ENCODE results near the gene GRID1. TPM values are rescaled to one million over a fixed set of nuclear protein-coding genes. Genes with fewer than 3 reads are reported as not detected.

The GRID1 gene
- total and polyA plus RNA-seq, 7 experiments from 2014 or later = not detected

DNA sequence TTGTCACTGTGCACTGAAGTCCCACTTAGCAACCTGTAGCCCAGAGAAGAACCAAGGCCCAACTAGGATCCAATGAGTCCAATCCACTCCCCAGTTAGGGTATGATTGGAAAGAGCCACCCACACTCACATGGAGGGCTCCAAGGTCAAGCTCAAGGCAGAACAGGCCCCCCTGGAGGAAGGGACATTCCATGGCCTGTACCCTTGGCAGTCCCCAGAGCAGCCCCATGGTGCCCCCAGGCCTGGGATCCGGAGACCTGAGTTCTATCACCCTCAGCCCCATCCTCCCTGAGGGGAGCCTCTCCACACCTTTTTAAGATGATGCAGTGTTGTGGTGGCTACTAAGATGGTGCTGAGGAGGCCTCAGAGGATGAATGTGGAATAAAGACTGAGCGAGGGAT lies 231.4 kb downstream of the GRID1 start:
- no peak for ATAC-seq
- H3K9me3 ChIP-seq (ENCODE audit: control insufficient read depth in 2 of 3, low read length in 3 of 3) = no peaks in the 10 kb centered on the region

DNA sequence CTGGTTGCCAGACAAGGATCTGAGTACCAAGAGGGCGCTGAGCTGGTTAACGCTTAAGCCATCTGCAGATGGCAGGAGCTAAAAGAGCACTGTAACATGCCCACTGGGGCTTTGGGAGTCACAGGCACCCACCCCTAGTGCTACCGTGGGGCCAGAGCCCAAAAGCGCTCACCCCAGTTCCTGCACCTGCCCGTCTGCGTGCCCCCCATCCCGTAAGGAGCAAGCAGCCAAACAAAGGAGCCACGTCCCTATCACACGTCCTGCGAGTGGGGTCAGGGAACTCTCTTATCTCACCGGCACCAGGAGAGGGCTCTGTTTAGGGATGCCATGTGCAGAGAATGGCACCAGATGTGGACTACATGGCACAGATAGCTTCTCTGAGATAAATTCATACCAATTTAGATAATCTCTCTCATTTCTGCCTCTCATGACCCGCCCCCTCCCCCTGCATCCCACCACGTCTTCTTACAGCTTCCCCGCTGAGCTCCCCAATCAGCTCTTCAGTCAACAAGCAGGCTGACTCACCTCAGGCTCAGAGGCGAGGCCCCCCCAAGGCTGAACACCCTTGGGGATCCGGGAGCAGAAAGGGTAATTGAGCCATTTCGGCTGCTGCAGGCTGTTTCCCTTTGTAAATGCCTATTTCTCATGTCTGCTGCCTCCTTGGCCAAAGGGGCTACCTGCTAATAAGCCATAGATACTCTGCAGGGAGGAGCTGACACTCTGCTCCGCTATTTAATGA lies 235.7 kb downstream of the GRID1 start:
- H3K4me3 Mint-ChIP-seq = no peak overlapping the region
- H3K4me1 Mint-ChIP-seq = no peaks in the 10 kb centered on the region
- ChIA-PET CTCF (no interaction called here), POLR2A (no interaction called here)
- Histone ChIP-seq H3K36me3 (ENCODE audit: control insufficient read depth in 2 of 3, insufficient read depth in 3 of 3, low read length in 3 of 3) (no peaks in the 10 kb centered on the region), H3K27me3 (ENCODE audit: control insufficient read depth in 2 of 2, insufficient read depth in 2 of 2, low read length in 2 of 2) (no peaks in the 10 kb centered on the region), H3K9me3 (ENCODE audit: control insufficient read depth in 2 of 3, low read length in 3 of 3) (no peaks in the 10 kb centered on the region), H3K4me1 (ENCODE audit: control insufficient read depth in 2 of 2, insufficient read depth in 2 of 2, low read length in 2 of 2) (no peaks in the 10 kb centered on the region), H3K27ac (ENCODE audit: low read depth, low read length) (no peak overlapping the region), H3K4me3 (ENCODE audit: low read length) (no peak overlapping the region)
- intact Hi-C loops (cut with micrococcal nuclease) = loop anchor here in 1 of 2 donors (10.0 kb wide), 1 partner anchor 586 kb away; no protein-coding TSS in a partner anchor
- no peak overlapping the region for H3K27ac Mint-ChIP-seq
- ATAC-seq (no peak), DNase-seq (no peak)
- H3K9me3 Mint-ChIP-seq = peaks cover 0 to 1% (median 0%) of the 10 kb centered on the region in 11 donors
- no peaks in the 10 kb centered on the region for H3K36me3 Mint-ChIP-seq
- H3K27me3 Mint-ChIP-seq = peaks cover 0 to 26% (median 6%) of the 10 kb centered on the region in 5 donors

More for the DNA sequence above, 231.4 kb downstream of the GRID1 start:
- ChIA-PET POLR2A (no interaction called here), CTCF (no interaction called here)
- Mint-ChIP-seq H3K4me1 (no peaks in the 10 kb centered on the region), H3K36me3 (no peaks in the 10 kb centered on the region), H3K27ac (no peak overlapping the region), H3K27me3 (peaks cover 0 to 8% (median 0%) of the 10 kb centered on the region in 5 donors), H3K4me3 (no peak overlapping the region), H3K9me3 (no peaks in the 10 kb centered on the region)
- Histone ChIP-seq H3K4me1 (ENCODE audit: control insufficient read depth in 2 of 2, insufficient read depth in 2 of 2, low read length in 2 of 2) (no peaks in the 10 kb centered on the region), H3K27me3 (ENCODE audit: control insufficient read depth in 2 of 2, insufficient read depth in 2 of 2, low read length in 2 of 2) (no peaks in the 10 kb centered on the region), H3K27ac (ENCODE audit: low read depth, low read length) (no peak overlapping the region), H3K4me3 (ENCODE audit: low read length) (no peak overlapping the region), H3K36me3 (ENCODE audit: control insufficient read depth in 2 of 3, insufficient read depth in 3 of 3, low read length in 3 of 3) (no peaks in the 10 kb centered on the region)
- intact Hi-C loops (cut with micrococcal nuclease) = loop anchor here in 1 of 2 donors (10.0 kb wide), 1 partner anchor 590 kb away; no protein-coding TSS in a partner anchor
- no peak for DNase-seq

DNA sequence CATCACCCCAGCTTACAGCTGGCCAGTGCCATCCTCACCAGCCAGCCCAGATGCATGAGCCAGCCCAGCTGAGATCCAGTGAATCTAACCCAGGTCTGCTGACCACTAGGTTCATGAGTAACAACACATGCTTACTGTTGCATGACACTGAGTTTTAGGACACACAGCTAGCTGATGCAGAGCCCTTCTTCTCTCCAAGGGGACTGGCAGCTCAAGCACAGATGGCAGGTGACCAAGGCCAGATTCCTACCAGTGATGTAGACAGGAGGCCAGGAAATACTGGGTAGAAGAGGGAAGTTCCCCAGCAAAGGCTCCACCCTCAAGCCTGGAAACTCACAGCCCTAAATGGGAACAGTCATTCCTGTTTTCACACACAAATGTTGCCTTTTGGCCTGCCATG lies 236.6 kb downstream of the GRID1 start:
- Mint-ChIP-seq H3K36me3 (no peaks in the 10 kb centered on the region), H3K4me3 (no peak overlapping the region), H3K9me3 (peaks cover 0 to 1% (median 0%) of the 10 kb centered on the region in 11 donors), H3K4me1 (no peaks in the 10 kb centered on the region), H3K27ac (no peak overlapping the region), H3K27me3 (peaks cover 0 to 26% (median 8%) of the 10 kb centered on the region in 5 donors)
- Histone ChIP-seq H3K27ac (ENCODE audit: low read depth, low read length) (no peak overlapping the region), H3K36me3 (ENCODE audit: control insufficient read depth in 2 of 3, insufficient read depth in 3 of 3, low read length in 3 of 3) (no peaks in the 10 kb centered on the region), H3K9me3 (ENCODE audit: control insufficient read depth in 2 of 3, low read length in 3 of 3) (no peaks in the 10 kb centered on the region), H3K4me3 (ENCODE audit: low read length) (no peak overlapping the region), H3K27me3 (ENCODE audit: control insufficient read depth in 2 of 2, insufficient read depth in 2 of 2, low read length in 2 of 2) (no peaks in the 10 kb centered on the region), H3K4me1 (ENCODE audit: control insufficient read depth in 2 of 2, insufficient read depth in 2 of 2, low read length in 2 of 2) (no peaks in the 10 kb centered on the region)
- no peak for DNase-seq
- CTCF ChIA-PET = no interaction called here
- POLR2A ChIA-PET = no interaction called here
- intact Hi-C loops (cut with micrococcal nuclease) = loop anchor here in 1 of 2 donors (10.0 kb wide), 1 partner anchor 585 kb away; no protein-coding TSS in a partner anchor
- no peak for ATAC-seq

DNA sequence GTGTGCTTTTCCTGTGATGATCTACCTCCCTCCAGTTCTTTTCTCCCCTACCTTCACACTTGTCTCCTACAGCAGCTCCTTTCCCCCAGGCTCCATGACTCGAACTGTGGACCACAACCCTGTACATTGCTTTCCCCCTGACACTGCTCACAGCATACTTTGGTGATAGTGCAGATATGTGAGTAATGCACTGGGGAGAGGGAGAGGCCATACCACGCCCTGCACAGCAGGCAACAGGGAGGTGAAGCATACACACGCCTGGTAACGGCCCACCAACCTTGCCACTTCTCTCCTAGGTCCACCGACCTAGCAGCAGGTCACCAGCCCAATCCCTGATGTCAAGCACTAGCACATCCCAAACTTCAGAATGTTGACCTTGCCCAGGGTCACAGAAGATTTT lies 238.2 kb downstream of the GRID1 start:
- Histone ChIP-seq H3K27ac (ENCODE audit: low read depth, low read length) (no peak overlapping the region), H3K36me3 (ENCODE audit: control insufficient read depth in 2 of 3, insufficient read depth in 3 of 3, low read length in 3 of 3) (no peaks in the 10 kb centered on the region), H3K9me3 (ENCODE audit: control insufficient read depth in 2 of 3, low read length in 3 of 3) (no peaks in the 10 kb centered on the region), H3K27me3 (ENCODE audit: control insufficient read depth in 2 of 2, insufficient read depth in 2 of 2, low read length in 2 of 2) (no peaks in the 10 kb centered on the region), H3K4me3 (ENCODE audit: low read length) (no peak overlapping the region), H3K4me1 (ENCODE audit: control insufficient read depth in 2 of 2, insufficient read depth in 2 of 2, low read length in 2 of 2) (no peaks in the 10 kb centered on the region)
- Mint-ChIP-seq H3K9me3 (peaks cover 0 to 4% (median 0%) of the 10 kb centered on the region in 11 donors), H3K36me3 (no peaks in the 10 kb centered on the region), H3K4me3 (no peak overlapping the region), H3K4me1 (no peaks in the 10 kb centered on the region), H3K27me3 (peaks cover 6 to 34% (median 12%) of the 10 kb centered on the region in 5 donors), H3K27ac (no peak overlapping the region)
- DNase-seq (no peak), ATAC-seq (no peak)
- CTCF ChIA-PET = no interaction called here
- POLR2A ChIA-PET = no interaction called here
- intact Hi-C loops (cut with micrococcal nuclease) = no loop called here

DNA sequence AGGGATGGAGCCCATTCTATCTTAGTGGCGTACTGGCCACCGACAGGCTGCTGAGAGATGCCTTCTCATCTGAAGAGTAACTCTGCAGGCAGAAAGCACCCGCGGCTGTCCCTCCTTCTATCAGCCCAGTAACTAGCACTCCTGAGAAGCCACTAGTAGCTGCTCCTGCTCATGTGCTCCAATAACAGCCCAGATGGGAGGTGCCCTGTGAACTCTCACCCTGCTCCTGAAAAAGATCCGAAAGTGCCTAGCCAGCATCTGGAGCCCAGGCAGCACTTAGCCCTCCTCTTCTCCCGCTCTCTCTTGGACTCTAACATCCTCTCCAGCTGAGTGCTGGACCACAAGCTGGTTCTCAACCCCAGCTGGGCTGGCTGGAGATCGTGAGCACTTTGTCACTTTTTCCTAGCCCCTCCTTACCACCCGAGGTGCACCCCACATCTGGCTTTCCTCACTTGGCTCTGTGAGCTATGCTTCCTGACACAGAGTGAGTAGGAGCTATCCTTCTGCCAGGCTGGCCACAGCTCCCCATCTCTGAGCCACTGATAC lies 239.2 kb downstream of the GRID1 start:
- Histone ChIP-seq H3K27me3 (ENCODE audit: control insufficient read depth in 2 of 2, insufficient read depth in 2 of 2, low read length in 2 of 2) (no peaks in the 10 kb centered on the region), H3K36me3 (ENCODE audit: control insufficient read depth in 2 of 3, insufficient read depth in 3 of 3, low read length in 3 of 3) (no peaks in the 10 kb centered on the region), H3K4me1 (ENCODE audit: control insufficient read depth in 2 of 2, insufficient read depth in 2 of 2, low read length in 2 of 2) (no peaks in the 10 kb centered on the region), H3K9me3 (ENCODE audit: control insufficient read depth in 2 of 3, low read length in 3 of 3) (no peaks in the 10 kb centered on the region), H3K4me3 (ENCODE audit: low read length) (no peak overlapping the region), H3K27ac (ENCODE audit: low read depth, low read length) (no peak overlapping the region)
- H3K9me3 Mint-ChIP-seq = peaks cover 0 to 4% (median 0%) of the 10 kb centered on the region in 11 donors
- no peak overlapping the region for H3K27ac Mint-ChIP-seq
- ChIA-PET CTCF (no interaction called here), POLR2A (no interaction called here)
- peaks cover 6 to 34% (median 12%) of the 10 kb centered on the region in 5 donors for H3K27me3 Mint-ChIP-seq
- H3K4me3 Mint-ChIP-seq = no peak overlapping the region
- no peaks in the 10 kb centered on the region for H3K36me3 Mint-ChIP-seq
- ATAC-seq = no peak
- no peaks in the 10 kb centered on the region for H3K4me1 Mint-ChIP-seq
- intact Hi-C loops (cut with micrococcal nuclease) = no loop called here
- no peak for DNase-seq

DNA sequence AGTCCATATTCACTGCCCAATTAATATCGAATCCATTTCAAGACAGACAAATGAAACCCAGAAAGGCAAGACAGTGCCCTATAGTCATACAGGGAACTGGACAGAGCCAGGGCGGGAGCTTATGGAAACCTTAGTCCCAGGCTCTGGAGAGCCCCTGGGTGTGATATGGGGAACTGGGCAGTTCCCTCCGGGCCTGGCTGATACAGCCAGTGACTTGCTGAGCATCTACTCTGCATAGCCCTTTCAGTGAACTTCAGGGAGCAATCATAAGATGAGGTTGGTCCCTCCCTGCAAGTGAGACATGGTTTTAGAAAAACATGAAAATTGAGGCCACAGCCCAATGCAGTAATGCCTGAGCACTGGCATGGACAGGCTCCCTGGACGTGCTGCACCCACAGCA lies 241.9 kb downstream of the GRID1 start:
- ATAC-seq (no peak), DNase-seq (no peak)
- CTCF ChIA-PET = no interaction called here
- intact Hi-C loops (cut with micrococcal nuclease) = no loop called here
- H3K9me3 Mint-ChIP-seq = peaks cover 0 to 4% (median 0%) of the 10 kb centered on the region in 11 donors
- H3K27ac Mint-ChIP-seq = no peak overlapping the region
- no peak overlapping the region for H3K4me3 Mint-ChIP-seq
- Histone ChIP-seq H3K9me3 (ENCODE audit: control insufficient read depth in 2 of 3, low read length in 3 of 3) (no peaks in the 10 kb centered on the region), H3K4me1 (ENCODE audit: control insufficient read depth in 2 of 2, insufficient read depth in 2 of 2, low read length in 2 of 2) (no peaks in the 10 kb centered on the region), H3K27ac (ENCODE audit: low read depth, low read length) (no peak overlapping the region), H3K4me3 (ENCODE audit: low read length) (no peak overlapping the region), H3K27me3 (ENCODE audit: control insufficient read depth in 2 of 2, insufficient read depth in 2 of 2, low read length in 2 of 2) (no peaks in the 10 kb centered on the region), H3K36me3 (ENCODE audit: control insufficient read depth in 2 of 3, insufficient read depth in 3 of 3, low read length in 3 of 3) (no peaks in the 10 kb centered on the region)
- peaks cover 6 to 28% (median 12%) of the 10 kb centered on the region in 5 donors for H3K27me3 Mint-ChIP-seq
- no peaks in the 10 kb centered on the region for H3K36me3 Mint-ChIP-seq
- no peaks in the 10 kb centered on the region for H3K4me1 Mint-ChIP-seq
- POLR2A ChIA-PET = no interaction called here

DNA sequence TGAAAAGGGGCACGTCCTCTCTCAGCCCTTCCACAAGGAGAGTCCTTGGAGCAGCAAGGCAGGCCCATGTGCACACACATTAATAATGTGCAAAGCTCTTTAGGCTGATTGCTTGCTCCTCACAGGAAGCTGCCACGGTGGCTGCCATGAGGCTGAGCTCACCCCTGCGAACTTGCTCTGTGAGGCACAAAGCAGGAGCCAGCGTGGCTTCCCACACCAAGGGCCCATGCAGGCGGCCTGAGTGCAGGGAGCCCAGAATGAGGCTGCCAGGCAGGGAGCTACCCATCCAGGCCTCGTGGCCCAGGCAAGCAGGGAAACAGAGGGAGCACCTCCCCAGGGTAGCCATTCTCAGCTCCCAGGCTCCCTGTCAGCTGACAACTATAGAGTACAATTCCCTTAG lies 242.9 kb downstream of the GRID1 start:
- Mint-ChIP-seq H3K4me3 (no peak overlapping the region), H3K36me3 (no peaks in the 10 kb centered on the region), H3K27ac (no peak overlapping the region), H3K9me3 (peaks cover 0 to 4% (median 0%) of the 10 kb centered on the region in 11 donors), H3K4me1 (no peaks in the 10 kb centered on the region), H3K27me3 (peaks cover 6 to 22% (median 14%) of the 10 kb centered on the region in 5 donors)
- ATAC-seq = no peak
- Histone ChIP-seq H3K4me3 (ENCODE audit: low read length) (no peak overlapping the region), H3K9me3 (ENCODE audit: control insufficient read depth in 2 of 3, low read length in 3 of 3) (no peaks in the 10 kb centered on the region), H3K36me3 (ENCODE audit: control insufficient read depth in 2 of 3, insufficient read depth in 3 of 3, low read length in 3 of 3) (no peaks in the 10 kb centered on the region), H3K27me3 (ENCODE audit: control insufficient read depth in 2 of 2, insufficient read depth in 2 of 2, low read length in 2 of 2) (no peaks in the 10 kb centered on the region), H3K27ac (ENCODE audit: low read depth, low read length) (no peak overlapping the region), H3K4me1 (ENCODE audit: control insufficient read depth in 2 of 2, insufficient read depth in 2 of 2, low read length in 2 of 2) (no peaks in the 10 kb centered on the region)
- no peak for DNase-seq
- intact Hi-C loops (cut with micrococcal nuclease) = no loop called here
- ChIA-PET CTCF (no interaction called here), POLR2A (no interaction called here)
